VCaP (cell line): ENCODE results near the gene DGKD.
"Not testable (repeated sequence)": the region's sequence is repeated elsewhere in the genome, so short reads cannot be mapped to it uniquely, and the experiment has no call there.

Experiments used
- H3K27ac ChIP-seq: fragments of 450-650 bp; 2 replicates; pipeline ENCODE4 v1.5.1; 2017
- TF ChIP-seq, protein P1 (sequence below): fragments of 450-650 bp; conservative IDR thresholded peaks from 2 replicates; pipeline ENCODE4 v1.5.1; 2017; ENCODE audit warnings: mild to moderate bottlenecking, moderate library complexity

Gene DGKD

GRCh38 chr2:233326500-233326899, 27.8 kb upstream of the DGKD start:
- no peak overlapping the region for H3K27ac ChIP-seq
- TF ChIP-seq, protein P1, sequence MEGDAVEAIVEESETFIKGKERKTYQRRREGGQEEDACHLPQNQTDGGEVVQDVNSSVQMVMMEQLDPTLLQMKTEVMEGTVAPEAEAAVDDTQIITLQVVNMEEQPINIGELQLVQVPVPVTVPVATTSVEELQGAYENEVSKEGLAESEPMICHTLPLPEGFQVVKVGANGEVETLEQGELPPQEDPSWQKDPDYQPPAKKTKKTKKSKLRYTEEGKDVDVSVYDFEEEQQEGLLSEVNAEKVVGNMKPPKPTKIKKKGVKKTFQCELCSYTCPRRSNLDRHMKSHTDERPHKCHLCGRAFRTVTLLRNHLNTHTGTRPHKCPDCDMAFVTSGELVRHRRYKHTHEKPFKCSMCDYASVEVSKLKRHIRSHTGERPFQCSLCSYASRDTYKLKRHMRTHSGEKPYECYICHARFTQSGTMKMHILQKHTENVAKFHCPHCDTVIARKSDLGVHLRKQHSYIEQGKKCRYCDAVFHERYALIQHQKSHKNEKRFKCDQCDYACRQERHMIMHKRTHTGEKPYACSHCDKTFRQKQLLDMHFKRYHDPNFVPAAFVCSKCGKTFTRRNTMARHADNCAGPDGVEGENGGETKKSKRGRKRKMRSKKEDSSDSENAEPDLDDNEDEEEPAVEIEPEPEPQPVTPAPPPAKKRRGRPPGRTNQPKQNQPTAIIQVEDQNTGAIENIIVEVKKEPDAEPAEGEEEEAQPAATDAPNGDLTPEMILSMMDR = no peak

DNA sequence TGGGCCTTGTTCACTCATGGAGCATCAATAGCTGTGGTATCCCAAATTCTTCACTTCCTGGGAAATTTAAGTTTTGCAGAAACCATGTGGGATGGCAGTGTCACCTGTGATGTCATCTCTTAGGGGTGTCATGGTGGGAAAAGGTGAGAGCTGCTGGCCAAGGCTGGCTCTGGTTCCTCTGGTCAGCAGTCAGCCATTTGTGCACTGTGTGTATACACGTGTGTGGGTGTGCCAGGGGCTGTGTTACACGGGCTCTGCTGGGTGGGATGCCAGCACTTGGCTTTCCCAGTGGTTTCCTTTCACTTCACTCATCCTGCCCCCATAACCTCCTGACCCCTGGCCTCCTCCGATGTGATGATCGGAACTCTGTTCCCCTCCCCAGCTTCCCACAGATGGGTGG, 25.4 kb upstream of the DGKD start:
- TF ChIP-seq, protein P1 = no peak
- no peak overlapping the region for H3K27ac ChIP-seq

GRCh38 chr2:233329489-233330135, 24.7 kb upstream of the DGKD start:
- H3K27ac ChIP-seq = no peak overlapping the region
- TF ChIP-seq, protein P1 = no peak

DNA sequence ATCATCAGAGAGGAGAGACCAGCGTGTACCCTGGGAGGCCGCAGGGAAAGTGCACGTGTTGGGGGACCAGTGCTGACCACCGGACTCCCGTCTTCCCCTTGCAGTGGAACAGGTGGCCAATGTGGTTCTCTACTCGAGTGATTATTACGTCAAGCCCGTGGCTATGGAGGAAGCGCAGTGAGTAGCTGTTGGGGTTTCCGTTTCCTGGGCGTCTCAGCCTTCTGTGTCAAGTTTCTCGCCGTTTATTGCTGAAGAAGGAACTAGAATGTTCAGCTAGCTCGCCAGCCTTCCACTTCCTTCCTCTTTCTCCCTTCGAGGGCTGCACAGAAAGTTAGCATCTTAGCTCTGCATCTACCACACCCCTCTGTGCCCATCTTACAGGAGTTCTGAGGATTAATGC, 22.8 kb upstream of the DGKD start:
- H3K27ac ChIP-seq = no peak overlapping the region

GRCh38 chr2:233332125-233332524, 22.2 kb upstream of the DGKD start:
- TF ChIP-seq, protein P1 = no peak
- H3K27ac ChIP-seq = no peak overlapping the region

More for the DNA sequence above, 22.8 kb upstream of the DGKD start:
- TF ChIP-seq, protein P1 = no peak

DNA sequence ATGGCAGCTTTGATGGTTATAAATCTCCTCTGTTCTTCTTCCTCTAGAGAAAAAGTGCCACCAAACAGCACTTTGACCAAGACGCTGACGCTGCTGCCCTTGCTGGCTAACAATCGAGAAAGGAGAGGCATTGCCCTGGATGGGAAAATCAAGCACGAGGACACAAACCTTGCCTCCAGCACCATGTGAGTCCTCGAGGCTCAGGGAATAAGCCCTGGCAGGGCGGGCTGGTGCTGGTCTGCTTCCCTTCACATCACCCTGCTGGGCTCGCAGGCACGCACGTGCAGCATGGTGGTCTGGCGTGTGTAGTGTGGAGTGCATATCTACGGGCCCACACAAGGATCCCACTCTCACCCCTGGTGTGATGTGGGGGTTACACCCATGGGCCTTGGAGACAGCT, 19.4 kb upstream of the DGKD start:
- no peak overlapping the region for H3K27ac ChIP-seq
- TF ChIP-seq, protein P1 = no peak

DNA sequence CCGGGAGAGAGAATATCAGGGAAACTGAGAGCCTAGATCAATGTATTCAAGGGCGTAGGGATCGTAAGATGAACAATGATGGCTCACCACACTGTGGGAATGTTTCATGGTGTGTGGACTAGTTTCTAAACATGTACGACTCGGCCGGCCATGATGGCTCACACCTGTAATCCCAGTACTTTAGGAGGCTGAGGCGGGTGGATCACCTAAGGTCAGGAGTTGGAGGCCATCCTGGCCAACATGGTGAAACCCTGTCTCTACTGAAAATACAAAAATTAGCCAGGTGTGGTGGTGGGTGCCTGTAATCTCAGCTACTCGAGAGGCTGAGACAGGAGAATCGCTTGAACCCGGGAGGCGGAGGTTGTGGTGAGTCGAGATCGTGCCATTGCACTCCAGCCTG, 18.2 kb upstream of the DGKD start:
- not testable (repeated sequence) for H3K27ac ChIP-seq

DNA sequence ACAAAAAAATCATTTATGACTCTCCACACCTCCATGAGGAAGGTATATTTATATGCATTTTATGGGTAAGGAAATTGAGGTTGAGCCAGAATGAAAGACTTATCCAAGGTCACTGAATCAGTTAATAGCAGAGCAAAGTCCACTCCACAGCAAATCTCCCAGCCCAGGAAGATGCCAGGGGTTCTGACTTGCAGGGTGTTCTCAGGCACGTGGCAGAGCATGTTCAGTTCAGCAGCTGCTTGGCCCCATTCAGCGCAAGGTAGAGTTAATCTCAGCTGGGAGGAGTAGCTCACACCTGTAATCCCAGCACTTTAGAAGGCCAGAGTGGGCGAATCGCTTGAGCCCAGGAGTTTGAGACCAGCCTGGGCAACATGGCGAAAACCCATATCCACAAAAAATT, 17.8 kb upstream of the DGKD start:
- no peak overlapping the region for H3K27ac ChIP-seq
- TF ChIP-seq, protein P1 = no peak
